ENCODE results near the gene ZFYVE26.

The ZFYVE26 gene

DNA sequence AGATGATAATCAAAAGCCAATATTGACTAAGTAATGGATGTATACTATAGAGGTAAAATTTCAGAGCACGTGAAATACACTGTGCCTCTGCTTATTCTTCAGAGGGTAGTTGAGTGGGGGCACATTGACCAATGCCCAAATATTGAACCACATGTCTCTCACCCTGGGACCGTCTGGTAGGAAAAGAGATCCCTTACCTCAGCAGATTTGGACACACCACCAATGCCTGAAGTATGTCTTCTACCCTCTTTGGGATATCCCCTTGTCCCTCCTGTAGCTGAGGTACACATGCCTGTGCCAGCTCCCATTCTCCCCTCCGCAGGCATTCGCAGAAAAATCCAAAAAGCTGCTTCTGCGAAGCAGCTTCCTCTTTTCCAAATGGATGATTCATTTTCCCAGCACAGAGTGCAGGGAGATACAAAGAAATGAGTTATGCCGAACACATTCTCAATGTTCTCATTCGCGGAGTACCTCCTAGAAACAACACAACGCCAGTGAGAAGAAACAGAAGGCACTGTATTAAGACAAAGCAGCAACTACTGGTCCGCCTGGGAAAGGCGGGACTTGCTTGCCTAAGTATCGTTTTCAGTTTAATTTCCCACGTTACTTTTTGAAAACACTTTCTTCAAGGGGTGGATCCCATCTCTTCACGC is 691 bp downstream of the ZFYVE26 start:
- DNase-seq = peak in 4 of 14 donors; percentile 4 to 33 (median 12)

DNA sequence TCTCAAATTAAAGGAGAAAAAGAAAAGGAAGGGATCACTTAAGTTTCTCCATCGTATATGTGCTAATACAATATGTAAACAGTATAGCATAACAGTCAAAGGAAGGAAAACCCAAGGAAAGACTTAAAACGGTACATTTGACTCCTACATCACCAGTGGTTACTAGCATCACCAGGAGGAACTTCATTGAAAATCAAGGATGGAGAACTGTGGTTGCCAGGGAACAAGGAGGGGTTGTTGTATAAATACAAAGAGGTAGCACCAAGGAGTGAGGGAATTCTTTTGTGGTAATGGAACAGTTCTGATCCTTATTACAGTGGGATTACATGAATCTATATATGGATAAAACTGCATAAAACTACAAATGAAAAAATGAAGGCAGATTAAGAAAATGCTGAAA is 1.6 kb downstream of the ZFYVE26 start:
- no peak for DNase-seq

DNA sequence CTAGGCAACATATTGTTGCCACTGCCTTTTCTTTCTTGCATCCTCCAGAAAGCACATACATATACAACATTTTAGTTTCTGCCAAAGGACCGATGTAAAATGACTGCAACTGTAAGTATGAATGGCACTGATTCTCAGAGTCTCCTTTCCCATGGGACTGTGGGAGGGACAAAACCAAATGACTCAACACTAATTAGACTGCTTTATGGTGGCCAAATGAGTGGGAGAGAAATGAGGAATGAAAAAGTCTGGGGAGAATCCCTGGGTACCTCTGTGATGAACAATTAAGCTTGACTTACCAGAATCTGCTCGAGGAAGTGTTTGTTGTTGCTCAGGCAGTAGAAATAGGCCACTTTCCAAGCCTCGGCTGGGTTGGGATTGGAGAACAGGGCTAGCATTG is 10.1 kb downstream of the ZFYVE26 start:
- no peak for DNase-seq

DNA sequence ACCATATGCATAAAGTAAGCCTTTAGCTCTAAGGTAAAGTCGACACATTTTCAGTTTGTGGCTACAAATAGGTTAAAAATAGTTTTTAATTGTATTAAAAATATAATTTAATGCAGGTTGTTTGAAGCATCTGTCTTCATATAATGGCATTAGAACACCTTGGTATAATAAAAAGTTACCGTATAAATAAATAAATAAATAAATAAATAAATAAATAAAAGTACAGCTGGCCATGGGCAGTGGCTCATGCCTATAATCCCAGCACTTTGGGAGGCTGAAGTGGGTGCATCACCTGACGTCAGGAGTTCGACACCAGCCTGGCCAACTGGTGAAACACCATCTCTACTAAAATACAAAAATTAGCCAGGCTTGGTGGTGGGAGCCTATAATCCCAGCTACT is 15.6 kb downstream of the ZFYVE26 start:
- DNase-seq = no peak

DNA sequence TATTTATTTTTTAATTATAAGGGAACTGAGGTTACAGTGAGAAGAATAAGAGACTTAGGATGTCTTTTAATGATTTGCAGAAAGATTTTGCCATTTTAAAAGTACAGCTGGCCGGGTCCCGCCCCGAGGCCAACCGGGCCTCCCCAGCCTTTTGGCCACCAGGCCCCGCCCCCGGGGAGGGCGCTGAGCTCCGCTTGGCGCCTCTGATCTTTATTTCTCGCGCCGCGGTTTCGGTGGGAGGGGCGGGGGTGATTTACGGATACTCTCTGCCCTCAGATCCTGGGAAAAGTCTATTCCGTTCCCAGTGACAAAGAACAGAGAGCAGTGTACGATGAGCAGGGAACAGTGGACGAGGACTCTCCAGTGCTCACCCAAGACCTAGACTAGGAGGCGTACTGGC is 17.7 kb downstream of the ZFYVE26 start:
- DNase-seq = no peak

DNA sequence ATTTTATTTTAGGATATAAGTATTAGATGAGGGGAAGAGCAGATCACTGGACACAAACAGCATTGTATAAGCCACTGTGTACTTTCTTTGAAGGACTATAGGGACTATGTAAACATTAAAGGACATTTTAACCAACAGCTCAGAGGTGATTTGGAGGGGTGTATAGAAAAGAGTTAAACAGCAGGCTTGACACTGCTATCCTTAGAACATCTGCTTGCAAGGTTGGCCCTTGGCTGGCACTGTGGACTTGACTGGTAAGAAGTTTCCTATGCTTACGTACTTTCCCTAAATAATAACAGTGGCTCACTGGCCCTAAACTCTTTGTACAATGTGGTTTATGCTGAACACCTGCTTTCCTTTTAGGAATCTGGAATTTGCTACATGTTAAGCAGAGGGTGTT is 28.7 kb downstream of the ZFYVE26 start:
- DNase-seq = no peak

DNA sequence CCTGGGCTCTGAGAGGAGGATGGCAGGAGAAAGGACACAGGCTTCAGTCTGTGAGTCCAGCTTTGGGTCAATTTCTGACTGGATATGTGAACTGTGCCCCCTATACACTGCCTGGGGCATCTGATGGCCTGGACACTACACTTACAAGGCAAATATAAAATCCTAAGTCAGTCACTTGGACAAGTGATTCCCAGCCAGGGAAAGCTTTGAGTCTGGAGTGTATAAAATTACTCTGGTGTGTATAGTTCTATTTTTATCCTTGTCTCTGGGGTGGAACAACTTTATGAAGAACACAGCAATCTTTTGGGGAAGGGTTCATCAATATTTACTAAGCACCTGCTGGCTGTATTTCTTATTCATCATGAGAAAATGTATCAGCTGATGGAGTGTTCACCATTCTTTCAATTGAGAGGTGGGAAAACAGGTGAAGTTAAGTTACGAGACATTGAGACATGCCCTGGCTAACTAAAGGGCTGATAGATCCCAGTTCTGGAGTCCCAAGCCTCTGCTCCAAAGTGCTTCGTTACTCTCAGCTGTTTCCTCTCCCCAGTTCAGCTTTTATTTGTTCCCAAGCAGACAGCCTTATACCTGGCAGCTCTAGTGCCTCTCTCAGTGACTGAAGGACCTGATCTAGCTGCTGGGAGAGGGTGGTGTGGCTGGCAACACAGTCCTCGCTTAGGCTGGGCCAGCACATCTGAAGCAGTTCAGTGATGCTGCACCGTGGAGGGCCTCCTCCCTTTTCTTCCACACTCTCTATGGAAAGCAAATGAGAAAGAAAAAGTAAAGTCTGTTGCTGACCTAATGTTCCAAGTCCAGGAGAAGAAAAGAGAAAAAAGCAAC is 30.9 kb downstream of the ZFYVE26 start:
- no peak for DNase-seq

DNA sequence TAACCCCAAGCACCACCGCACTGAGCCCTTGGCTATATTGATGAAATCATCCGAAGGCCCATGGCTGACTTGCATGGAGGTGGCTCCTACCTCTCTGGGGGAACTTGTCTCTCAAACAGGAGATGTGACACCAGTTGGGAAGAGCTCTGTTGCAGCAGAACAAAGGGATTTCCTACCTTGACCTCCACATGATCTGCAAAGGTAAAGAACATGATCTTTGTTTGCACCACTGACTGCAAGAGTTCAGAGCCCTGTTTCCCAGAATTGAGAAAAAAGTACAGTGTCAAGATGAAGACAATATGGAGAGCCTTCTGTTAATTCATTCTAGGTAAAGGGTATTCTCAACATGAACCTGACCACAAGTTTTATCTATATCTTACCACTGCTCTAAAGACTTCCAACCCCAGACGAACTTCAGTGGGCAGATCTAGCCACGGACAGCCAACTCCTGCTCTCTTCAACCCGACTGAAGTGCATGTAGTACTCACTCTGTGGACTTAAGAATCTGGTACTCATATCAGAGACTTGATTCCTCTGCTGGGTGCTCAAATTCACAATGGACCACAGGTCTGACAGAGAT is 32.1 kb downstream of the ZFYVE26 start:
- DNase-seq = no peak

DNA sequence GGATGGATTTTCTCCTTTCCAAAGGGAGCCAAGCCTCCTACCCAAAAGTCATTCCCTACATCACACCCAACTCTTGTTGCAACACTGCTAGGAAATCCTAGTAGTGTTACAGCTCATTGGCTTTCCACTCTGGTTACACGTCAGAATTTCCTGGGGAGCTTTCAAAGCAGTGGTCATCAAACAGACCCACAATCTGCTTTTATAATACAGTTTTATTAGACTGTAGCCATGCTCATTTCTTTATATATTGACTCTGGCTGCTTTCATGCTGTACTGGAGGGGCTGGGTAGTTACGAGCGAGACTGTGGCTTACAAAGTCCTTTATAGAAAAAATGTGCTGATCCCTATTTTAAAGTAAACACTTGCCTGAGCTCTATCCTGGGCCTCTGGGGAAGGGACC is 34.3 kb downstream of the ZFYVE26 start:
- no peak for DNase-seq

DNA sequence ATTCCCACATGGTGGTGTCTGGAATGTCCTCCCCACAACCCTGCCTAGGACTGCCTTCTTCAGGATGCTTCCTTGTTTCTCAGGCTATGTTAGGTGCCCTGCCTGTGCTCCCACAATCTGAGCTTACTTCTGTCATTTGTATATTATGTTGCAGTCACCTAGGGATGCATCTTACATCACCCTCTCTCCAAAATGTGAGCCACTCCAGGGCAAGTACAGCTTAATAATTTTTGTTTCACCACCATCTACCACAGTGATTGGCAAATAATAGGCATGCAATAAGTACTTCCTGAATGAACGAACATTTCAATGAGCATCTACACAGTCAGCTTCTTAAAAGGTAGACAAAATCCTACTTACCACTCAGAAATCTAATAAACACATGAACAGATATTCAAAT is 37.6 kb downstream of the ZFYVE26 start:
- DNase-seq = no peak

DNA sequence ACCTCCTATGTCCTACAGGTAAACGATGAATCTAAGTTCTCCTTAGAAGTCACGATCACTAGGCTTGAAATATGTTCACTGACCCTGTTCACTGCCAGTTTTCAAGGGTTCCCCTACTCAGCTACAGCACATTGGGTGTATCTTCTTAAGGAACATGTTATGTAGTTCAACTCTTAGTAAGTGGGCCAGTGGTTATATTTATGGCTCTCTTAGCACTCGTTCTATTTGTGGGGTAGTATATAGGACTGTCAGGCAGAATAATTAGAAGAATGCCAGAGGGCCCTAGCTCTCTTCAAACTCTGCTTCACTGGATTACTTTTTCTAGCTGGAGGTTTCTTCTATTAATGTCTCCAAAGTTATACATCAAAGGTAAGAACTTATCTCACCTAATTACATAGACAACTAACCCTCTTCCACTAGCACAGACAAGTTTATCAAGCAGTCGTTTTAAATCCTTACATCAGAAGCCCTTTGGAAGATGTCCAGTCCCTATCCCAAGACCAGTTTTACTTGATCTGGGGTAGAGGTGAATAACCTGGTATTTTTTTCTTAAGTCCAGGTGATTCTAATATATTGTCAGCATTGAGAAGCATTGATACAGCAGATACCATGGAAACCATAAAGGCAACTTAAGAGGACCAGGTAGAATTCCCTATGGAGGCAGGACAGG is 39.6 kb downstream of the ZFYVE26 start:
- DNase-seq = no peak

DNA sequence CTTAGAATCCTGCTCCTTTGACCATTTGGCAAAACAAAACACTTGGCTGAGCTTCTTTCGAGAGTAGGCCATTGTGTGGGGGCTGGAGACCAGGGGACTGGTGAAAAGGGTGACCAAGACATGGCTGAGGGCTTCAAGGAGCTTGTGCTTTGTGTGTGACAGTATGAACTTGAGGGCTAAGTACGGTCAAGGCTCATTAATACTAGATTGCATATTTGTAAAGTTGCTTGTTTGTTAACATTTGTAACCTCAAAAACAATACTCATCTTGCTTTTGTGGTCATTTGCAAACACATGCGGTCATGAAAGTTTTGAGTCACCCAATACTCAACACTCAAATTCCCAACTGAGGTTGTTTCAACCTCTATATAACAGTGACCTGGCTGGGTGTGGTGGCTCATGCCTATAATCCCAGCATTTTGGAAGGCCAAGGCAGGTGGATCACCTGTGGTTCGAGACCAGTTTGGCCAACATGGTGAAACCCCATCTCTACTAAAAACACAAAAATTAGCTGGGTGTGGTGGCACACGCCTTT is 42.5 kb downstream of the ZFYVE26 start:
- no peak for DNase-seq

DNA sequence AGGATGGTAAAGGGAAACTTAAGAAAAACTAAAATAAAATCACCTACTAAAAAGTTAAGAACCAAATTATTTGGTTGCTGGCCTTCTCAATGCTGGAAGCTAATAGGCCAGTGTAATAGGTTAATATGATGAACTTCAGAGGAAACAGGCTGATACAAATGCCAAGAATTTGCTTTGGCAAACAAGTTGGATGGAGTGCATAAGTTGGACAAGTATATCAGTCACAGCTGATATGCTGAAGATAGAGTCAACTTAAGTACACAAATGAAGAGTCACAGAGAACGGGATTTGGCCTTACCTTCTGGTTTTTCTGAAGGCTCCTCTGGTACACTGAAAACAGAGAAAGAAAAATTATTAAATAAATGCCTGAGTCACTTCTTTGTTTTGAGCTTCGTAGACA is 48.2 kb downstream of the ZFYVE26 start:
- no peak for DNase-seq

DNA sequence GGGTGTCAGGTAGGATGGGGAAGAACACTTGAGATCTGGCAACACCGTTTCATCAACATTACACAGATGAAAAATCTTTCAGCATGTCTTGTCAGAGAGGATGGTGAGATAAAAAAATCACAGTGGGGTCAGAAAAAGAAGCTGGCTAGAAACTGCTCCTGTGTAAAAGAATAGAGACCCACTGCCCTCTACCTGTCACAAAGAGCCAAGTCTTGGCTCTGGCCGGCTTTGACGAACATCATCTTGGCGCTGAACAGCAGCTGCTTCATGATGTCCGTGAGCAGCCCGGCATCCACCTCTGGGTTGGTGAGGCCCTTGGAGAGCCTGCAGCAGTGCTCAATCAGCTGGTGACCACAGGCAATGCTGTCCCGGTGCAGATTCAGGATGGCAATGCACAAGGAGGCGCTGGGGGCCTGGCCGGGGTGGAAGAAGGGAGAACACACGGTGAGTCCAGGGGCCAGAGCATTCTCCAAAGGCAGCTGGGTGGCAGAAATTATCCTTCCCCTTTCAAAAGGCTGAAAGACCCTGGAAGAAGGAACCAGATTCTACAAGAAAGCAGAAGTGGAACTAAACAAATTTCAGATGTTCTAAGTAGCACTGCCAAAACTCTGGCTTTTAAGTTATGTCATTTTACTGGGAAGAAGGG is 50.2 kb downstream of the ZFYVE26 start:
- DNase-seq = peak in 4 of 14 donors; percentile 2 to 5 (median 4)

DNA sequence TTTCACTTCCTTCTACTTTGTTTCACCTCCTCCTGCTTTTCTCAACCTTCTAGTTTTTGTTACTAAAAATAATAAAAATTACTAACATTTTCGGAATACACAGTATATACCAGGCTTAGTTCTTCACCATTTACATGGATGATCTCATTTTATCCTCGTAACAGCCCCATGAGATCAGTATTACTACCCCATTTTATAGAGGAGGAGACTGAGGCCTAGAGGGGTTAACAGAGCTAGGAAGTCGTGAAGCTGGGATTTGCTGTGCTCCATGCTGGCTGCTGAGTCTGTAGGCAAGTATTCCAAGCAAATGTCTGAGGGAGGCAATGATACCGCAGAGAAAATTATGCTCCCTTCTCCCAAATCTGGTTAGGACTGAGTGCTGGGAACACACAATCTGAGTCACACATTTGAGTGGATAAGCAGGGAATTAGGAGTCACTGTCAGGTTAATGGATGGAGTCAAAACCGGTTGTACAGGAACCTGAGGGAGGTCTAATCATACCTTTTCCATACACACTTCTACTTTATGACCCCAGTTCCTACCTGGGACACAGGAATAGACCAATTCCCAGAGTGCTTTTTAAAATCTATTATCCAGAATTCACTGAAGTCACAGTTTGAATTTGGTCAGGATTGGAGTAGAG is 51.1 kb downstream of the ZFYVE26 start:
- no peak for DNase-seq

DNA sequence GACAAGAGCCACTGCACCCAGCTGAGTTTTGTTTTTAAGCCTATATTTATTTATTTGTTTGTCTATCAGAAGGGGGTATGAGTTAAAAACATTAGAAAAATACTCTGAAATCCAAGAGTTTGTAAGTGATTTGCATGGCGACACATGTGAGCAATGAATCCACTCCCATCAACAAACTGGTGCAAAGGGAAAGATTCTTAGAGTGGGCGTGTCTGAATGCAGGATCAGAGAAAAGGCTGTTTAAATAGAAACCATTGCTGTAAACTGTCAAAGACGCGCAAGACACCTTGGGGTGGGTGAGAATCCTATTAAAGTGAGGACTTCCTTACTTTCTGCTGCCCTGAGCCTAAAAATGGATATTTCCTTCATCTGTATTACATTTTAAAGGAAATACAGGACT is 51.9 kb downstream of the ZFYVE26 start:
- no peak for DNase-seq

DNA sequence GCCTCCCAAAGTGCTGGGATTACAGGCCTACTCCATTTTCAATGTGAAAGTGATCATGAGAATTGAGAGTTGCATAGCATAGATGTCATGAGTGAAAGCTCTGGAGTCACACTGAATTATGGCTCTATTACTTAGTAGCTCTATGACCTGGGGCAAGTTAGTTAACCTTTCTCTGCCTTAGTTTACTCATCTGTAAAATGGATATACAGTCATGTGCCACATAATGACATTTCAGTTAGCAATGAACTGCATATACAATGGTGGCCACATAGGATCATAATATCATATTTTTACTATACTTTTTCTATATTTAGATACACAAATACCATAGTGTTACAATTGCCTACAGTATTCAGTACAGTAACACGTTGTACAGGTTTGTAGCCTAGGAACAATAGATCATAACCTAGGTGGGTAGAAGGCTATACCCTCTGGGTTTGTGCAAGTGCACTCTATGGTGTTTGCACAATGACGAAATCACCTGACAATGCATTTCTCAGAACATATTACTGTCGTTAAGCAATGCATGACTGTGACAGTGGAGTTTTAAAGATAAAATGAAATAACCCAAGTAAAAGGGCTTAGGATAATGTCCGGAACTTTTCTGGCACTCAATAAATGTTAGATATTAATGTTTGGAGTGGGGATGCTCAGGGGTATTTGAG is 53.1 kb downstream of the ZFYVE26 start:
- no peak for DNase-seq

DNA sequence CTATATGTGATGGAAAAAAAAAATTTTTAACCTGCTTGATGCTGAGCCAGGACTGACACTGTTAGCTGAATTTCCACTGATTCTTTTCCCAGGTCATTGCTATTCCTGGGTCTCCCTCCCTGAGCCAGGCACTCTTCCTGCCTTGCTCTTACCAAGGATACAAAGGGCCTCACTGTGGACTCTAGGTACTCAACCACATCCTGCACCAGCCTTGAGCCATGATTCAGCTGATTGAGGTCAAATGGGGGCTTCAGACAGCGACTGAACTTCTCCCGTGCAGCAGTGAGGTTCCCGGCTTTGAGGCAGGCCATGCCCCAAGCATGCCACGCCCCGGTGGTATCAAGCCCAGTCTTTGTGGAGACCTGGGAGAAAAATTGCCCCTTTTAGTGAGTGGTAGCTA is 54.3 kb downstream of the ZFYVE26 start:
- no peak for DNase-seq

DNA sequence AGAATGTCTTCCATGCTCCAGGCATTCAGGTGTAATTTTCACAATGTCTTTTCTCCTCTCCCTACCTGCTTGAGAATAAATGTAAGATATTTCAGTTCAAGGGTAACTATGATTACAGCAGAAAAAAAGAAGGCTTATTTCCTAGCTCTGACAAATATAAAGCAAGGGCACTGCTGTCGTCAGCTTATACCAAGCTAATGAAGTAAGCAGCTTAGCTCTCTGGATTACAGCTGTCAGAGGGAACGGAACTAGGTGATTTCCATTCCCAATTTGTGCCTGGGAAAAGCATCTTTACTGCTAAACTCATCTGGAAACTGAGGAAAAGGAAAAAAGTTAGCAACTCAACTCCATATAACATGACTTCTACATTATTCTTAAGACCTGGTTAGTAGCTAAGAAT is 56.5 kb downstream of the ZFYVE26 start:
- DNase-seq = no peak

DNA sequence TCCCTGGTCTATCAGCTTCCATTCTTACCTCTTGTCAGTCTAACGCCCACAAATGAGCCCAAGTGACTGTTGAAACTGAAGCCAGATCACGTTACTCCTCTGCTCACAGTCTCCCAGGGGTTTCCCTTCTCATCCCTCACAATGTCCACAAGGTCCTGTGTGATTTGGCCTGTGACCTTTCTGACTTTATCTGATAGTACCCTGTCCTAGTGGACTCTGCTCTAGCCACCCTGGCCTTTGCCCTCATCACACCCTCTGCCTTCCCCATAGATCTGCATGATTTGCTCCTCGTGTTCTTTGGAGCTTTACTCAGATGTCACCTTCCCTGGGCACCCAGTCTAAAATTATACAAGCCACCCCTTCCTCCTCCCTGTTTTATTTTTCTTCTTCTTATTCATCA is 59.2 kb downstream of the ZFYVE26 start:
- no peak for DNase-seq

DNA sequence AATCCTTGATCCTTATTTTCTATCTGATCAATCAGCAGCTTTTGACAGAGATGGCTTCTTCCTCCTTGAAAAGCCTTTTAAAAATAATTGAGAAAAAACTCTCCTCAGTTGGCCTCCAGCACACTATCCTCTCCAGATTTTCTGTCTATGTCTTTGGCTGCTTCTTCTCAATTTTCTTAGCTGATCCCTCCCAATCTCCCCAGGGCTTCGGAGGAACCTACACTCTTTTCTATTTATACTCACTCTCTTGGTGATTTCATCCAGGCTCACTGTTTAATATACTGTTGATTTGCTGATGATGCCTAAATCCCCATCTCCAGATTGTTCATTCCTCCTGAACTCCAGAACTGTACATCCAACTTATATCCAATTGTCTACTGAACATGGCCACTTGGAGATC is 59.9 kb downstream of the ZFYVE26 start:
- no peak for DNase-seq

All from C1 segment of cervical spinal cord (tissue), 14 donors.